ENCODE measurements around the gene ZNF879.

Gene ZNF879

DNA sequence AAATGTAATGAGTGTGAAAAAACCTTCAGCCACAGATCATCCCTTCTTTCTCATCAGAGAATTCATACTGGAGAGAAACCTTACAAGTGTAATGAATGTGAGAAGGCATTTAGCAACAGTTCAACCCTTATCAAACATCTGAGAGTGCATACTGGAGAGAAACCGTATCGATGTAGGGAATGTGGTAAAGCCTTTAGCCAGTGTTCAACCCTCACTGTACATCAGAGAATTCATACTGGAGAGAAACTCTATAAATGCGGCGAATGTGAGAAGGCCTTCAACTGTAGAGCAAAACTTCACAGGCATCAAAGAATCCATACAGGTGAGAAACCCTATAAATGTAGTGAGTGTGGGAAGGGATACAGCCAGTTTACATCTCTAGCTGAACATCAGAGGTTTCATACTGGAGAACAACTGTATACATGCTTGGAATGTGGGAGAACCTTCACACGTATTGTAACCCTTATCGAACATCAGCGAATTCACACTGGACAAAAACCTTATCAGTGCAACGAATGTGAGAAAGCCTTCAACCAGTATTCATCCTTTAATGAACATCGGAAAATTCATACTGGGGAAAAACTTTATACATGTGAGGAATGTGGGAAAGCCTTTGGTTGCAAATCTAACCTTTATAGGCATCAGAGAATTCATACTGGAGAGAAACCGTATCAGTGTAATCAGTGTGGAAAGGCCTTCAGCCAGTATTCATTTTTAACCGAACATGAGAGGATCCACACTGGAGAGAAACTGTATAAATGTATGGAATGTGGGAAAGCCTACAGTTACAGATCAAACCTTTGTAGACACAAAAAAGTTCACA, 55.8 kb downstream of the ZNF879 start:
- no peak overlapping the region for H3K4me3 ChIP-seq (ENCODE audit: low read depth, low read length)

DNA sequence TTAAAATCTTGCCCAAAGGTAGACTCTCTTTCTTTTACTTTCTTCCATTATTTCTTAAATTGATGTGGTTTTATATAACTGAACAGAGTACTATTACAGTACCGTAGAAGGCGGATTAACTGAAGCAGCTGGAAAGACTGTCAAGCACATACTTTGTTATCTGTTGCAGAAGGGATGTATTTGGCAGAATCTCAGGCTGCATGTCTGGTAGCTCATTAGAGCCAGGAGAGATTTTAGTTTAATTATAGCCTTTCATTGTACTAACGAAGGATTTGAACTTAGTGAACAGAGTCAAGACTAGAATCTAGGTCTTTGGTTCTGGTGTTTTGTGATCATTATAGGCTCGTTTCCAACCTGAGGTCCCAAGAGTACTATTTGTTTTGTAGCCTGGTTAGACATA, 57.1 kb downstream of the ZNF879 start:
- no peak for DNase-seq (ENCODE audit: low read depth, low spot score)
- no peak overlapping the region for H3K4me3 ChIP-seq (ENCODE audit: low read depth, low read length)
- TF ChIP-seq, protein P1, sequence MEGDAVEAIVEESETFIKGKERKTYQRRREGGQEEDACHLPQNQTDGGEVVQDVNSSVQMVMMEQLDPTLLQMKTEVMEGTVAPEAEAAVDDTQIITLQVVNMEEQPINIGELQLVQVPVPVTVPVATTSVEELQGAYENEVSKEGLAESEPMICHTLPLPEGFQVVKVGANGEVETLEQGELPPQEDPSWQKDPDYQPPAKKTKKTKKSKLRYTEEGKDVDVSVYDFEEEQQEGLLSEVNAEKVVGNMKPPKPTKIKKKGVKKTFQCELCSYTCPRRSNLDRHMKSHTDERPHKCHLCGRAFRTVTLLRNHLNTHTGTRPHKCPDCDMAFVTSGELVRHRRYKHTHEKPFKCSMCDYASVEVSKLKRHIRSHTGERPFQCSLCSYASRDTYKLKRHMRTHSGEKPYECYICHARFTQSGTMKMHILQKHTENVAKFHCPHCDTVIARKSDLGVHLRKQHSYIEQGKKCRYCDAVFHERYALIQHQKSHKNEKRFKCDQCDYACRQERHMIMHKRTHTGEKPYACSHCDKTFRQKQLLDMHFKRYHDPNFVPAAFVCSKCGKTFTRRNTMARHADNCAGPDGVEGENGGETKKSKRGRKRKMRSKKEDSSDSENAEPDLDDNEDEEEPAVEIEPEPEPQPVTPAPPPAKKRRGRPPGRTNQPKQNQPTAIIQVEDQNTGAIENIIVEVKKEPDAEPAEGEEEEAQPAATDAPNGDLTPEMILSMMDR (IDR thresholded peaks at IDR 0.05; ENCODE audit: low read depth, low read length): no peak
- in situ Hi-C loops (cut with HindIII; ENCODE audit: low sequenced_read_pairs): no loop called here

More for the DNA sequence above, 55.8 kb downstream of the ZNF879 start:
- DNase-seq (ENCODE audit: low read depth, low spot score): peak; percentile 13
- TF ChIP-seq, protein P1 (IDR thresholded peaks at IDR 0.05; ENCODE audit: low read depth, low read length): no peak
- in situ Hi-C loops (cut with HindIII; ENCODE audit: low sequenced_read_pairs): no loop called here
